Measurements from ENCODE around the gene EXOC6. TPM values are rescaled to one million over a fixed set of nuclear protein-coding genes. Genes with fewer than 3 reads are reported as not detected.

Gene EXOC6
- total and polyA plus RNA-seq, 2 of the 13 experiments (the other 11 are each of a cell fraction or from before 2014, with no cell fraction given) = 22.2 to 29.2 TPM

DNA sequence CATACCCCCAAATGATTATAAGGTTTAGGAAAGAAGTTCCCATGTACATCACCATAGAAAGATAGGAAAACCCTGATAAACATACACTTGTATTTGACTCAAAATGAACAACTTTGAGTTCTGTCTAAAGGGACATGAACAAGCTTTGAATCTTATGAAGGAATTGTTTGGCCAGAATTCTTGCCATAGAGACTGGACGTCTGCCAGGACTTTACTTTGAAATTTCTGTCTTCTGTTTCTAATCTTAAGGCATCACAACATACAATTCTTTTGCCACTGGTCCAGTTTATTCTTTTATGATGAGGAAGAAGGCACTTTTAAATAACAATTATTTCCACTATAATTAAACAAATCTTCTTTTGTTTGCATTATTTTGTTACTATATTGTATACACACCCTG lies 186.1 kb downstream of the EXOC6 start:
- in situ Hi-C loops (cut with HindIII; ENCODE audit: extremely low pct_ligation_motif_present, low pct_unique_long_range_greater_than_20kb) (no loop called here), intact Hi-C loops (cut with micrococcal nuclease; ENCODE audit: unreplicated experiment) (loop anchor here (10.0 kb wide), 1 partner anchor 140 kb away; no protein-coding TSS in a partner anchor)
- peaks cover 36% of the 10 kb centered on the region for H3K4me1 ChIP-seq (ENCODE audit: insufficient read depth, low read length)
- no peak overlapping the region for H2AFZ ChIP-seq (ENCODE audit: low read length)
- no peak overlapping the region for H3K4me2 ChIP-seq (ENCODE audit: low read depth, low read length)
- H3K4me3 ChIP-seq (replicated peaks in 1 of 3; ENCODE audit: insufficient read depth in 1 of 3, low read depth in 2 of 3, low read length in 3 of 3) = no peak overlapping the region
- CTCF ChIA-PET (ENCODE audit: low intra/inter-chr PET ratio, low total read pairs) = no interaction called here
- no peak for DNase-seq (ENCODE audit: low spot score)
- BruUV-seq (replicated peaks) = no TSS peak
- FAIRE-seq = no peak
- no peak for ATAC-seq
- H3K9me3 ChIP-seq (ENCODE audit: low read length) = no peaks in the 10 kb centered on the region
- no peak overlapping the region for H3K27ac ChIP-seq (ENCODE audit: extremely low read length, insufficient read depth, low read length)
- H3K27me3 ChIP-seq (ENCODE audit: control insufficient read depth in 1 of 2, insufficient read depth in 2 of 2, low read length in 2 of 2) = no peaks in the 10 kb centered on the region
- 94% methylated on average over 1 of the region's 1 CpG for WGBS (ENCODE audit: low lambda C conversion rate)
- no peak overlapping the region for H3K9ac ChIP-seq (ENCODE audit: insufficient read depth, low read depth, low read length)
- H3K36me3 ChIP-seq (replicated peaks in 1 of 2; ENCODE audit: control insufficient read depth in 1 of 2, insufficient read depth in 2 of 2, low read length in 2 of 2) = no peaks in the 10 kb centered on the region
- POLR2A ChIA-PET = no interaction called here
- no peaks in the 10 kb centered on the region for H4K20me1 ChIP-seq (ENCODE audit: insufficient read depth, low read length)
- no peaks in the 10 kb centered on the region for H3K79me2 ChIP-seq (ENCODE audit: insufficient read depth, low read length)
- TF ChIP-seq, protein P1, sequence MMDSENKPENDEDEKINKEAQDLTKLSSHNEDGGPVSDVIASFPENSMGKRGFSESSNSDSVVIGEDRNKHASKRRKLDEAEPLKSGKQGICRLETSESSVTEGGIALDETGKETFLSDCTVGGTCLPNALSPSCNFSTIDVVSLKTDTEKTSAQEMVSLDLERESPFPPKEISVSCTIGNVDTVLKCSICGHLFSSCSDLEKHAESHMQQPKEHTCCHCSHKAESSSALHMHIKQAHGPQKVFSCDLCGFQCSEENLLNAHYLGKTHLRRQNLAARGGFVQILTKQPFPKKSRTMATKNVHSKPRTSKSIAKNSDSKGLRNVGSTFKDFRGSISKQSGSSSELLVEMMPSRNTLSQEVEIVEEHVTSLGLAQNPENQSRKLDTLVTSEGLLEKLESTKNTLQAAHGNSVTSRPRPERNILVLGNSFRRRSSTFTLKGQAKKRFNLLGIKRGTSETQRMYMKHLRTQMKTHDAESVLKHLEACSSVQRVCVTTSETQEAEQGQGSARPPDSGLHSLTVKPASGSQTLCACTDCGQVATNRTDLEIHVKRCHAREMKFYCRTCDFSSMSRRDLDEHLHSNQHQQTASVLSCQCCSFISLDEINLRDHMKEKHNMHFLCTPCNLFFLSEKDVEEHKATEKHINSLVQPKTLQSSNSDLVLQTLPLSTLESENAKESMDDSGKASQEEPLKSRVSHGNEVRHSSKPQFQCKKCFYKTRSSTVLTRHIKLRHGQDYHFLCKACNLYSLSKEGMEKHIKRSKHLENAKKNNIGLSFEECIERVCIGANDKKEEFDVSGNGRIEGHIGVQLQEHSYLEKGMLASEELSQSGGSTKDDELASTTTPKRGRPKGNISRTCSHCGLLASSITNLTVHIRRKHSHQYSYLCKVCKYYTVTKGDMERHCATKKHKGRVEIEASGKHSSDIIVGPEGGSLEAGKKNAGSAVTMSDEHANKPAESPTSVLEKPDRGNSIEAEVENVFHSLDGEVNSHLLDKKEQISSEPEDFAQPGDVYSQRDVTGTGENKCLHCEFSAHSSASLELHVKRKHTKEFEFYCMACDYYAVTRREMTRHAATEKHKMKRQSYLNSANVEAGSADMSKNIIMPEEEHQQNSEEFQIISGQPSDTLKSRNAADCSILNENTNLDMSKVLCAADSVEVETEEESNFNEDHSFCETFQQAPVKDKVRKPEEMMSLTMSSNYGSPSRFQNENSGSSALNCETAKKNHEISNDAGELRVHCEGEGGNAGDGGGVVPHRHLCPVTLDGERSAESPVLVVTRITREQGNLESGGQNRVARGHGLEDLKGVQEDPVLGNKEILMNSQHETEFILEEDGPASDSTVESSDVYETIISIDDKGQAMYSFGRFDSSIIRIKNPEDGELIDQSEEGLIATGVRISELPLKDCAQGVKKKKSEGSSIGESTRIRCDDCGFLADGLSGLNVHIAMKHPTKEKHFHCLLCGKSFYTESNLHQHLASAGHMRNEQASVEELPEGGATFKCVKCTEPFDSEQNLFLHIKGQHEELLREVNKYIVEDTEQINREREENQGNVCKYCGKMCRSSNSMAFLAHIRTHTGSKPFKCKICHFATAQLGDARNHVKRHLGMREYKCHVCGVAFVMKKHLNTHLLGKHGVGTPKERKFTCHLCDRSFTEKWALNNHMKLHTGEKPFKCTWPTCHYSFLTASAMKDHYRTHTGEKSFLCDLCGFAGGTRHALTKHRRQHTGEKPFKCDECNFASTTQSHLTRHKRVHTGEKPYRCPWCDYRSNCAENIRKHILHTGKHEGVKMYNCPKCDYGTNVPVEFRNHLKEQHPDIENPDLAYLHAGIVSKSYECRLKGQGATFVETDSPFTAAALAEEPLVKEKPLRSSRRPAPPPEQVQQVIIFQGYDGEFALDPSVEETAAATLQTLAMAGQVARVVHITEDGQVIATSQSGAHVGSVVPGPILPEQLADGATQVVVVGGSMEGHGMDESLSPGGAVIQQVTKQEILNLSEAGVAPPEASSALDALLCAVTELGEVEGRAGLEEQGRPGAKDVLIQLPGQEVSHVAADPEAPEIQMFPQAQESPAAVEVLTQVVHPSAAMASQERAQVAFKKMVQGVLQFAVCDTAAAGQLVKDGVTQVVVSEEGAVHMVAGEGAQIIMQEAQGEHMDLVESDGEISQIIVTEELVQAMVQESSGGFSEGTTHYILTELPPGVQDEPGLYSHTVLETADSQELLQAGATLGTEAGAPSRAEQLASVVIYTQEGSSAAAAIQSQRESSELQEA (CRISPR knock-in tag; IDR thresholded peaks at IDR 0.05; ENCODE audit: not compliant biosample characterization) = no peak
- TF ChIP-seq CAMTA2 (CRISPR knock-in tag; IDR thresholded peaks at IDR 0.05; ENCODE audit: borderline replicate concordance) (no peak), TBX3 (IDR thresholded peaks at IDR 0.05; ENCODE audit: borderline replicate concordance) (no peak)
- TF ChIP-seq, protein P2, sequence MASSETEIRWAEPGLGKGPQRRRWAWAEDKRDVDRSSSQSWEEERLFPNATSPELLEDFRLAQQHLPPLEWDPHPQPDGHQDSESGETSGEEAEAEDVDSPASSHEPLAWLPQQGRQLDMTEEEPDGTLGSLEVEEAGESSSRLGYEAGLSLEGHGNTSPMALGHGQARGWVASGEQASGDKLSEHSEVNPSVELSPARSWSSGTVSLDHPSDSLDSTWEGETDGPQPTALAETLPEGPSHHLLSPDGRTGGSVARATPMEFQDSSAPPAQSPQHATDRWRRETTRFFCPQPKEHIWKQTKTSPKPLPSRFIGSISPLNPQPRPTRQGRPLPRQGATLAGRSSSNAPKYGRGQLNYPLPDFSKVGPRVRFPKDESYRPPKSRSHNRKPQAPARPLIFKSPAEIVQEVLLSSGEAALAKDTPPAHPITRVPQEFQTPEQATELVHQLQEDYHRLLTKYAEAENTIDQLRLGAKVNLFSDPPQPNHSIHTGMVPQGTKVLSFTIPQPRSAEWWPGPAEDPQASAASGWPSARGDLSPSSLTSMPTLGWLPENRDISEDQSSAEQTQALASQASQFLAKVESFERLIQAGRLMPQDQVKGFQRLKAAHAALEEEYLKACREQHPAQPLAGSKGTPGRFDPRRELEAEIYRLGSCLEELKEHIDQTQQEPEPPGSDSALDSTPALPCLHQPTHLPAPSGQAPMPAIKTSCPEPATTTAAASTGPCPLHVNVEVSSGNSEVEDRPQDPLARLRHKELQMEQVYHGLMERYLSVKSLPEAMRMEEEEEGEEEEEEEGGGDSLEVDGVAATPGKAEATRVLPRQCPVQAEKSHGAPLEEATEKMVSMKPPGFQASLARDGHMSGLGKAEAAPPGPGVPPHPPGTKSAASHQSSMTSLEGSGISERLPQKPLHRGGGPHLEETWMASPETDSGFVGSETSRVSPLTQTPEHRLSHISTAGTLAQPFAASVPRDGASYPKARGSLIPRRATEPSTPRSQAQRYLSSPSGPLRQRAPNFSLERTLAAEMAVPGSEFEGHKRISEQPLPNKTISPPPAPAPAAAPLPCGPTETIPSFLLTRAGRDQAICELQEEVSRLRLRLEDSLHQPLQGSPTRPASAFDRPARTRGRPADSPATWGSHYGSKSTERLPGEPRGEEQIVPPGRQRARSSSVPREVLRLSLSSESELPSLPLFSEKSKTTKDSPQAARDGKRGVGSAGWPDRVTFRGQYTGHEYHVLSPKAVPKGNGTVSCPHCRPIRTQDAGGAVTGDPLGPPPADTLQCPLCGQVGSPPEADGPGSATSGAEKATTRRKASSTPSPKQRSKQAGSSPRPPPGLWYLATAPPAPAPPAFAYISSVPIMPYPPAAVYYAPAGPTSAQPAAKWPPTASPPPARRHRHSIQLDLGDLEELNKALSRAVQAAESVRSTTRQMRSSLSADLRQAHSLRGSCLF (CRISPR knock-in tag; IDR thresholded peaks at IDR 0.05; ENCODE audit: borderline replicate concordance) = no peak
- TF ChIP-seq, protein P3, sequence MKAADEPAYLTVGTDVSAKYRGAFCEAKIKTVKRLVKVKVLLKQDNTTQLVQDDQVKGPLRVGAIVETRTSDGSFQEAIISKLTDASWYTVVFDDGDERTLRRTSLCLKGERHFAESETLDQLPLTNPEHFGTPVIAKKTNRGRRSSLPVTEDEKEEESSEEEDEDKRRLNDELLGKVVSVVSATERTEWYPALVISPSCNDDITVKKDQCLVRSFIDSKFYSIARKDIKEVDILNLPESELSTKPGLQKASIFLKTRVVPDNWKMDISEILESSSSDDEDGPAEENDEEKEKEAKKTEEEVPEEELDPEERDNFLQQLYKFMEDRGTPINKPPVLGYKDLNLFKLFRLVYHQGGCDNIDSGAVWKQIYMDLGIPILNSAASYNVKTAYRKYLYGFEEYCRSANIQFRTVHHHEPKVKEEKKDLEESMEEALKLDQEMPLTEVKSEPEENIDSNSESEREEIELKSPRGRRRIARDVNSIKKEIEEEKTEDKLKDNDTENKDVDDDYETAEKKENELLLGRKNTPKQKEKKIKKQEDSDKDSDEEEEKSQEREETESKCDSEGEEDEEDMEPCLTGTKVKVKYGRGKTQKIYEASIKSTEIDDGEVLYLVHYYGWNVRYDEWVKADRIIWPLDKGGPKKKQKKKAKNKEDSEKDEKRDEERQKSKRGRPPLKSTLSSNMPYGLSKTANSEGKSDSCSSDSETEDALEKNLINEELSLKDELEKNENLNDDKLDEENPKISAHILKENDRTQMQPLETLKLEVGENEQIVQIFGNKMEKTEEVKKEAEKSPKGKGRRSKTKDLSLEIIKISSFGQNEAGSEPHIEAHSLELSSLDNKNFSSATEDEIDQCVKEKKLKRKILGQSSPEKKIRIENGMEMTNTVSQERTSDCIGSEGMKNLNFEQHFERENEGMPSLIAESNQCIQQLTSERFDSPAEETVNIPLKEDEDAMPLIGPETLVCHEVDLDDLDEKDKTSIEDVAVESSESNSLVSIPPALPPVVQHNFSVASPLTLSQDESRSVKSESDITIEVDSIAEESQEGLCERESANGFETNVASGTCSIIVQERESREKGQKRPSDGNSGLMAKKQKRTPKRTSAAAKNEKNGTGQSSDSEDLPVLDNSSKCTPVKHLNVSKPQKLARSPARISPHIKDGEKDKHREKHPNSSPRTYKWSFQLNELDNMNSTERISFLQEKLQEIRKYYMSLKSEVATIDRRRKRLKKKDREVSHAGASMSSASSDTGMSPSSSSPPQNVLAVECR (CRISPR knock-in tag; IDR thresholded peaks at IDR 0.05; ENCODE audit: borderline replicate concordance) = no peak
